Measurements from ENCODE around the gene CA6. TPM values are rescaled to one million over a fixed set of nuclear protein-coding genes. Genes with fewer than 3 reads are reported as not detected.
"Not testable (repeated sequence)": the region's sequence is repeated elsewhere in the genome, so short reads cannot be mapped to it uniquely, and the experiment has no call there.

CA6 gene
- polyA plus RNA-seq (2014; cell fraction: cytosol; rRNA removed), result not detected in 2 replicates
- polyA plus RNA-seq (2014; cell fraction: nucleus; rRNA removed), result not detected in 2 replicates

GRCh38 chr1:8945568-8945967 lies at the start of gene CA6:
CA6 (plus strand) TSS chr1:8945868; CDS start chr1:8945887, 19 bp downstream.
- no peak for DNase-seq (ENCODE audit: low spot score)

GRCh38 chr1:8896775-8897174 lies 48.9 kb upstream of the CA6 start:
- not testable (repeated sequence) for DNase-seq (ENCODE audit: low spot score)

GRCh38 chr1:8897505-8897904 lies 48.2 kb upstream of the CA6 start:
- not testable (repeated sequence) for DNase-seq (ENCODE audit: low spot score)

GRCh38 chr1:8898418-8898817 lies 47.2 kb upstream of the CA6 start:
- DNase-seq (ENCODE audit: low spot score), result not testable (repeated sequence)

- no peak for DNase-seq (ENCODE audit: low spot score)
Measured at GRCh38 chr1:8899046-8899445, 46.6 kb upstream of the CA6 start.

- DNase-seq (ENCODE audit: low spot score), result not testable (repeated sequence)
Measured at GRCh38 chr1:8900684-8901083, 45.0 kb upstream of the CA6 start.

GRCh38 chr1:8902765-8903164 lies 42.9 kb upstream of the CA6 start:
- DNase-seq (ENCODE audit: low spot score), result no peak

GRCh38 chr1:8903410-8903809 lies 42.3 kb upstream of the CA6 start:
- DNase-seq (ENCODE audit: low spot score), result no peak

- DNase-seq (ENCODE audit: low spot score), result no peak
Measured at GRCh38 chr1:8903908-8904650, 41.6 kb upstream of the CA6 start.

- DNase-seq (ENCODE audit: low spot score), result no peak
Measured at GRCh38 chr1:8905582-8906191, 40.0 kb upstream of the CA6 start.

- no peak for DNase-seq (ENCODE audit: low spot score)
Measured at GRCh38 chr1:8908388-8909151, 37.1 kb upstream of the CA6 start.

- no peak for DNase-seq (ENCODE audit: low spot score)
Measured at GRCh38 chr1:8910331-8910730, 35.3 kb upstream of the CA6 start.

GRCh38 chr1:8910914-8911313 lies 34.8 kb upstream of the CA6 start:
- no peak for DNase-seq (ENCODE audit: low spot score)

- no peak for DNase-seq (ENCODE audit: low spot score)
Measured at GRCh38 chr1:8911416-8912309, 34.0 kb upstream of the CA6 start.

GRCh38 chr1:8913457-8913856 lies 32.2 kb upstream of the CA6 start:
- DNase-seq (ENCODE audit: low spot score), result no peak

GRCh38 chr1:8914466-8914865 lies 31.2 kb upstream of the CA6 start:
- no peak for DNase-seq (ENCODE audit: low spot score)

GRCh38 chr1:8915446-8915845 lies 30.2 kb upstream of the CA6 start:
- no peak for DNase-seq (ENCODE audit: low spot score)

GRCh38 chr1:8917536-8917935 lies 28.1 kb upstream of the CA6 start:
- DNase-seq (ENCODE audit: low spot score), result not testable (repeated sequence)

- no peak for DNase-seq (ENCODE audit: low spot score)
Measured at GRCh38 chr1:8922962-8923361, 22.7 kb upstream of the CA6 start.

- DNase-seq (ENCODE audit: low spot score), result no peak
Measured at GRCh38 chr1:8925406-8925805, 20.3 kb upstream of the CA6 start.

GRCh38 chr1:8925960-8926359 lies 19.7 kb upstream of the CA6 start:
- no peak for DNase-seq (ENCODE audit: low spot score)

Data from SK-N-DZ (cell line).